ENCODE measurements around the gene MKNK2.
A peak's percentile ranks its signal among the peaks of the same experiment; 100 is the strongest.
"Not testable (repeated sequence)": the region's sequence is repeated elsewhere in the genome, so short reads cannot be mapped to it uniquely, and the experiment has no call there.

The MKNK2 gene

DNA sequence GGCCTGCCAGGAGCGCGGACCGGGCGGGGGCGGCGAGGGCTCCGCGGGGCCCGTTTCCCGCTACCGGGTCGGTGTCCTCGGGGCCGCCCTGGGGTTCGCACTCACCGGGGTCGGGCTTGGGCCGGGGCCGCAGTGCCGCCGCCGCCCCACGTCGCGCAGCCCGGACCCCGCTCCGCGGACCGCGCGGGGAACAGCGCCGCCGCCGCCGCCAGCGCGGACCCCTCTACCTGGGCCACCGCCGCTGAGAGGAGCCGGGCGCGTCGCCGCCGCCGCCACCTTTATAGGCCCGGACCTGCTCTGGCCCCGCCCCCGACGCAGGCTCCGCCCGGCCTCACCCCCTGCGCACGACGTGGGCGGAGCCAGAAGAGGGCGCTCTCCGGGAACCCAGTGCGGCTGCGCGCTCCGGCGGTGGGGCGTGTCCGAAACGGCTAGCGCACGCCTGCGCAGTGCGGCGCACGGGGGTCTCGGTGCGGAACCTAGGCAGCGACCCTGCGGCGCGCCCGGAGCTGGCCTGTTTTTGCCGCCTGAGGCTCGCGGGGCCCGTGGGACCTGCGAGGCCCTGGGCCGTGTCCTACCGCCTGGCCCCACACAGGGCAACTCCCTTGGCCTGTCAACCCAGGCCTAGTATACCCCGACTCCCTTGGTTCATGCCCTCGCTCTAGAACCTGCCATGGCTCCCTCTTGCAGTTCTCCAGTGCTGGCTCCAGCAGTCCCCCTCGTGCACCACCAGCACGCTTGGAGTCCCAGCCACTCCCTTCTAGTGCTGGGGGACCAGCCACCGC lies at the start of gene MKNK2:
Gene MKNK2 (minus strand): TSS at position 254 of the 782 bp plus-strand sequence. CDS start 393 bp downstream, outside the sequence.
- Mint-ChIP-seq H3K27me3 (no peaks in the 10 kb centered on the region), H3K27ac (peak within 1 kb of the TSS; percentile 93), H3K4me3 (peak within 1 kb of the TSS; percentile 84), H3K4me1 (peaks cover 53% of the 10 kb centered on the region), H3K9me3 (no peaks in the 10 kb centered on the region), H3K36me3 (no peaks in the 10 kb centered on the region)

DNA sequence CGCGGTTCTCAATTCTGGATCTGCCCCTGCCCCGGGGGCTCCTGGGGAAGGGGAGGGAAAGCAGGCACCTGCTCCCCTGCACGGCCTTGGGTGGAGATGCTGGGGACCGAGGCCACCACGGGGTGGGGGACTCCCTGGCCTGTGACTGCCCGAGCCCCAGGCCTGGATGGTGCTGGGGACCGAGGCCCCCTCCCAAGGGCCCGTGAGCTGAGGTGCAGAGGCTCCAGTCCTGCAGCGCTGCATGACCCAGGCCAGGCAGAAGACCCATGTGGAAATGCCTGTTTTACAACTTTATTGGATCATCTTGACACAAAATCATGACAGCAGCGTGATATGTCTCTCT lies 49.6 kb upstream of the MKNK2 start:
- H3K4me1 Mint-ChIP-seq = peaks cover 16% of the 10 kb centered on the region
- H3K9me3 Mint-ChIP-seq = no peaks in the 10 kb centered on the region
- H3K36me3 Mint-ChIP-seq = peaks cover 14% of the 10 kb centered on the region
- no peak overlapping the region for H3K4me3 Mint-ChIP-seq
- no peaks in the 10 kb centered on the region for H3K27me3 Mint-ChIP-seq
- no peak overlapping the region for H3K27ac Mint-ChIP-seq

DNA sequence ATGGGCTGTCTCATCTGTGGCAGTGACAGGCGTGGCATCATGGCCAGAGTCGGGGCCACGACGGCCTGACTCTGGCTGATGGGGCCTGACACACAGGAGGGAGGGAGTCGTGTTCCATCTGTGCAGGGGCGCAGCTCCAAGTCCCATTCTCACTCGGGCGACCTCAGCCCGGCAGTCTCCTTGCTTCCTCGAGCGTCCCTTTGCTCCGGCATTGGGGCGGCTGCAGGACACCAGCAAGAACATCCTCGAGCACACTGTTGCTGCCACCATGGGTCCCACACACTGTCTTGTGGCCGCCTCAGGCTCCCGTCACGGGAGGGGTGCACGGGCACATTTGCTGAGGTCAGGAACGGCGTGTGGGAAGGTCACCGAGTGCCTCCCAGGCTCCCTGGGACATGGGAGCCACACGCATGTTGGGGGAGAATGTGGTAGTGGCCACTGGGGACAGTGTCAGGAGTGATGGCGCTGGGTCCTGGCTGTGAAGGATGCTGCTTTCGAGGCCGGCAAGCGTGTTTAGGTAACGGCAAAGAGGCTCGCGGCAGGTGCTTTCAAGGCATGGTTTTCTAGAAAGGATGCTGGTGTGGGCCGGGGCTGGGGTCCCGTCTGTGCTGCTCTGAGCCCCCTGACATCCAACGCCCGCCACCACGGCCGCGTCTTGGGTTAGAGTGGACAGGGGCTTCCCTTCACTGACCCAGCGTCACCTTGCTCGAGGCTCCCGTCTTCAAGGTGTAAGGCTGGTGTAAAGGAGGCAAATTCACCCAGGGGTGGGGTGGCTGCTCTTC lies 49.1 kb upstream of the MKNK2 start:
- no peak overlapping the region for H3K27ac Mint-ChIP-seq

DNA sequence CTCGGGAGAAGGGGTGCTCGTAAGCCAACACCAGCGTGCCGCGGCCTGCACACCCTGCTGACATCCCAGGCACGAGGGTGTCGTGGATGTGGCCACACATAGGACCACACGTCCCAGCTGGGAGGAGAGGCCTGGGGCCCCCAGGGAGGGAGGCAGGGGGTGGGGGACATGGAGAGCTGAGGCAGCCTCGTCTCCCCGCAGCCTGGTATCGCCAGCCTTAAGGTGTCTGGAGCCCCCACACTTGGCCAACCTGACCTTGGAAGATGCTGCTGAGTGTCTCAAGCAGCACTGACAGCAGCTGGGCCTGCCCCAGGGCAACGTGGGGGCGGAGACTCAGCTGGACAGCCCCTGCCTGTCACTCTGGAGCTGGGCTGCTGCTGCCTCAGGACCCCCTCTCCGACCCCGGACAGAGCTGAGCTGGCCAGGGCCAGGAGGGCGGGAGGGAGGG lies 48.0 kb upstream of the MKNK2 start:
- peaks cover 4% of the 10 kb centered on the region for H3K36me3 Mint-ChIP-seq
- H3K27me3 Mint-ChIP-seq = no peaks in the 10 kb centered on the region
- no peaks in the 10 kb centered on the region for H3K9me3 Mint-ChIP-seq
- peaks cover 21% of the 10 kb centered on the region for H3K4me1 Mint-ChIP-seq
- no peak overlapping the region for H3K4me3 Mint-ChIP-seq
- no peak overlapping the region for H3K27ac Mint-ChIP-seq

More for the DNA sequence above, 49.1 kb upstream of the MKNK2 start:
- H3K36me3 Mint-ChIP-seq = peaks cover 10% of the 10 kb centered on the region
- no peaks in the 10 kb centered on the region for H3K9me3 Mint-ChIP-seq
- peaks cover 16% of the 10 kb centered on the region for H3K4me1 Mint-ChIP-seq
- H3K4me3 Mint-ChIP-seq = no peak overlapping the region
- H3K27me3 Mint-ChIP-seq = no peaks in the 10 kb centered on the region

DNA sequence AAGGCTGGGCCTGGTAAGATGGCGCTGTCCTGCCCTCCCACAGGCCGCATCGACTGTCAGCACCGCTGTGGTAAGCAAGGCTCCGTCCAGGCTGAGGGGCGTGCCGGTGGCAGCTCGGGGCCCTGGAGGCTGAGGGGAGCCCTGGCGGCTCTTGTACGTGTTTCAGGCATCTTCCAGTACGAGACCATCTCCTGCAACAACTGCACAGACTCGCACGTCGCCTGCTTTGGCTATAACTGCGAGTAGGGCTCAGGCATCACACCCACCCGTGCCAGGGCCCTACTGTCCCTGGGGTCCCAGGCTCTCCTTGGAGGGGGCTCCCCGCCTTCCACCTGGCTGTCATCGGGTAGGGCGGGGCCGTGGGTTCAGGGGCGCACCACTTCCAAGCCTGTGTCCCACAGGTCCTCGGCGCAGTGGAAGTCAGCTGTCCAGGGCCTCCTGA lies 46.9 kb upstream of the MKNK2 start:
- peaks cover 1% of the 10 kb centered on the region for H3K36me3 Mint-ChIP-seq
- no peaks in the 10 kb centered on the region for H3K27me3 Mint-ChIP-seq
- peak overlapping the region; percentile 84 for H3K4me3 Mint-ChIP-seq
- H3K4me1 Mint-ChIP-seq = peaks cover 26% of the 10 kb centered on the region
- no peaks in the 10 kb centered on the region for H3K9me3 Mint-ChIP-seq
- no peak overlapping the region for H3K27ac Mint-ChIP-seq

DNA sequence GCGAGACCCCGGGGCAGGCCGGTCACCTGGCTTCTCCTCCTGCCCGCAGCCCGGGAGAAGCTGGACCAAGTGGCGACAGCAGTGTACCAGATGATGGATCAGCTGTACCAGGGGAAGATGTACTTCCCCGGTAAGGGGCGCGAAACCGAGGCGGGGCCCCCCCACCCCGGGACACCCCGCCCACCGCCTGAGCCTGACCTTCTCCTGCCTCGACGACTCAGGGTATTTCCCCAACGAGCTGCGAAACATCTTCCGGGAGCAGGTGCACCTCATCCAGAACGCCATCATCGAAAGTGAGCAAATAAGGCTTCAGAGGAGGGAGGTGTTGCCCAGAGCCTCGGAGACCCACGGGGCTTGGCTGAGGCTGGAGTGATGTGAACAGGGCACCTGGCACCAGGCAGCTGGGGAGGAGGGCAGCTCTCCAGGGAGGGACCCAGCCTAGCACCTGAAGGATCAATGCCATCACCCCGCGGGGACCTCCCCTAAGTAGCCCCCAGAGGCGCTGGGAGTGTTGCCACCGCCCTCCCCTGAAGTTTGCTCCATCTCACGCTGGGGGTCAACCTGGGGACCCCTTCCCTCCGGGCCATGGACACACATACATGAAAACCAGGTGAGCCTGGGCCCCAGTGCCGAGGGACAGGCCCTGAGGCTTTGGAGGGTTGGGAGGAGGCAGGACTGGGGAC lies 46.3 kb upstream of the MKNK2 start:
- no peaks in the 10 kb centered on the region for H3K9me3 Mint-ChIP-seq
- no peak overlapping the region for H3K27ac Mint-ChIP-seq
- peaks cover 32% of the 10 kb centered on the region for H3K4me1 Mint-ChIP-seq
- H3K27me3 Mint-ChIP-seq = no peaks in the 10 kb centered on the region
- H3K36me3 Mint-ChIP-seq = peaks cover 1% of the 10 kb centered on the region
- peak overlapping the region; percentile 84 for H3K4me3 Mint-ChIP-seq

DNA sequence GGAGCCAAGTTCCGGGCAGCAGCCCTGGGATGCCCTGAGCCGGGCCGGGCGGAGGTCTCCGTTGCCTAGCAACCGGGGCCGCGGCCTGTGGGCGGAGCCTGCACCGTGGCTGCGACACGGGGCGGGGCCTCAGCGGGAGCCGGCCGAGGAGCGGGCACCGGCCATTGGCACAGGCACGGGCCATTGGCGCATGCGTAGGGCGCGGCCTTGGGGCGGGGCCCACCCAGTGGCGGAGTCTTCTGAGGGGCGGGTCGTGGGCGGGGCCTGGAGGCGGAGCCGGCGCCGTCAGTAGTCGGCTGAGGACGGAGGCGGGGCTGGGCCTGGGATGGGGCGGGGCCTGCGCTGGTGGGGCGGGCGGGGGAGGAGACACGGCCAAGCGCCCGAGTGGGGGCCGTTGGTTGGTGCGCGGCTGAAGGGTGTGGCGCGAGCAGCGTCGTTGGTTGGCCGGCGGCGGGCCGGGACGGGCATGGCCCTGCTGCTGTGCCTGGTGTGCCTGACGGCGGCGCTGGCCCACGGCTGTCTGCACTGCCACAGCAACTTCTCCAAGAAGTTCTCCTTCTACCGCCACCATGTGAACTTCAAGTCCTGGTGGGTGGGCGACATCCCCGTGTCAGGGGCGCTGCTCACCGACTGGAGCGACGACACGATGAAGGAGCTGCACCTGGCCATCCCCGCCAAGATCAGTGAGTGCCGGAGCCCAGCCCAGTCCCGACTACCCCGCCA lies 45.6 kb upstream of the MKNK2 start, which contains the start of gene IZUMO4:
Gene IZUMO4 (plus strand): TSS at position 436 of the 723 bp plus-strand sequence. CDS start 31 bp downstream, at position 467.
- H3K27me3 Mint-ChIP-seq = no peaks in the 10 kb centered on the region
- no peaks in the 10 kb centered on the region for H3K9me3 Mint-ChIP-seq
- H3K4me1 Mint-ChIP-seq = peaks cover 36% of the 10 kb centered on the region

DNA sequence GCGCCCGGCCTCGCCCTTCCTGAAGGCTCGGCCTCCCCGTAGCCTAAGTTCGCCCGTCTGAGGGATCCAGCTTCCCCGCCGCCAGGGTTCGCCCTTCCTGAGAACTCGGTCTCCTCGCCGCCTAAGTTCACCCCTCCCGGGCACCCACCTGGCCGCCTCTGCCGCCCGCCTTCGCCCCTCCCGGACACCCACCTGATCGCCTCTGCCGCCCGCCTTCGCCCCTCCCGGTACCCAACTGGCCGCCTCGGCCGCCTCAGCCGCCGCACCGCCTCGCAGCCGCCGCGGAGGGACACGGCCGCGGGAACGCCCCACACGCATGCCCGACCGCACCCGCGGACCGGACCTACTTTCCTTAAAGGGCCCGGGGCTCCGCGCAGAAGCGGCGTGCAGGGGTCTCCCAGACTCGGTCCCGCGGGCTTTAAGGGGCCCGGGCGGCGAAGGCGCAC lies 45.0 kb upstream of the MKNK2 start, which contains the start of gene MOB3A:
Gene MOB3A (minus strand): TSS at position 293 of the 446 bp plus-strand sequence. CDS start 17,766 bp downstream, outside the sequence.
- H3K36me3 Mint-ChIP-seq = peaks cover 1% of the 10 kb centered on the region
- no peaks in the 10 kb centered on the region for H3K27me3 Mint-ChIP-seq
- peak within 1 kb of the TSS; percentile 93 for H3K4me3 Mint-ChIP-seq
- H3K4me1 Mint-ChIP-seq = peaks cover 37% of the 10 kb centered on the region
- H3K9me3 Mint-ChIP-seq = no peaks in the 10 kb centered on the region
- H3K27ac Mint-ChIP-seq = peak within 1 kb of the TSS; percentile 94

More for the DNA sequence above, 45.6 kb upstream of the MKNK2 start, which contains the start of gene IZUMO4:
- H3K4me3 Mint-ChIP-seq = peak within 1 kb of the TSS; percentile 93
- H3K36me3 Mint-ChIP-seq = peaks cover 1% of the 10 kb centered on the region
- peak within 1 kb of the TSS; percentile 94 for H3K27ac Mint-ChIP-seq

DNA sequence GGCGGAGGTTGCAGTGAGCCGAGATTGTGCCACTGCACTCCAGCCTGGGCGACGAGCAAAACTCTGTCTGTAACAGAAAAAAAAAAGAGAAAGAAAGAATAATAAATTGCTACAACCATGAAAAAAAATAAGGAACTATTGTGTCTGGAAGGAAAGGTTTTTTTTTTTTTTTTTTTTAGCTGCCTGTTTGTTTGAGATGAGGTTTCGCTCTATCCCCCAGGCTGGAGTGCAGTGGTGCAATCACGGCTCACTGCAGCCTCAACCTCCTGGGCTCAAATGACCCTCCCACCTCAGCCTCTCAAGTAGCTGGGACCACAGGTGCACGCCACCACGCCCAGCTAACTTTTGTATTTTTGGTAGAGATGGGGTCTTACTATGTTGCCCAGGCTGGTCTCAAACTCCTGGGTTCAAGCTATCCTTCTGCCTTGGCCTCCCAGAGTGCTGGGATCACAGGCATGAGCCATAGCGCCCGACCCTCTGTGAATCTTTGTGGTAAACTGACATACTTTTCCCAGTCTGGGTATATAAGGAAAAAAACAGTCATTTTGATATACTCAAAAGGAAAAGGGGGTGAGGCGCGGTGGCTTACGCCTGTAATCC lies 41.0 kb upstream of the MKNK2 start:
- H3K4me3 Mint-ChIP-seq, H3K27me3 Mint-ChIP-seq, H3K36me3 Mint-ChIP-seq, H3K27ac Mint-ChIP-seq, H3K9me3 Mint-ChIP-seq: not testable (repeated sequence)
- peaks cover 68% of the 10 kb centered on the region for H3K4me1 Mint-ChIP-seq

DNA sequence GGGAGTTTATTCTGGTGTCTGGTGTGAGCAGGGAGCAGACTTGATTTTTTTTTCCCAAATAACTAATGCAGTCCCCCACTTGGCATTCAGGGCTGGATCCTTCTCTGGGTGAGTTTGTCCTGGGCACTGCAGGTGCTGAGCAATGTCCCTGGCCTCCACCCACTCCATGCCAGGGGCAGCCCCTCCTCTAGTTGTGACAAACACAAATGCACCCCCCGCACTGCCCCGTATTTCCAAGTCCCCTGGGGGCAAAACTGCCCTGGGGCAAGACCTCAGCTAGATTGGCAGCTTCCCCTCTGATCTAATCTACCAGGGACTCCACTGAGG lies 38.6 kb upstream of the MKNK2 start:
- Mint-ChIP-seq H3K4me3 (no peak overlapping the region), H3K9me3 (no peaks in the 10 kb centered on the region), H3K4me1 (peaks cover 78% of the 10 kb centered on the region), H3K27ac (no peak overlapping the region), H3K27me3 (no peaks in the 10 kb centered on the region), H3K36me3 (no peaks in the 10 kb centered on the region)

DNA sequence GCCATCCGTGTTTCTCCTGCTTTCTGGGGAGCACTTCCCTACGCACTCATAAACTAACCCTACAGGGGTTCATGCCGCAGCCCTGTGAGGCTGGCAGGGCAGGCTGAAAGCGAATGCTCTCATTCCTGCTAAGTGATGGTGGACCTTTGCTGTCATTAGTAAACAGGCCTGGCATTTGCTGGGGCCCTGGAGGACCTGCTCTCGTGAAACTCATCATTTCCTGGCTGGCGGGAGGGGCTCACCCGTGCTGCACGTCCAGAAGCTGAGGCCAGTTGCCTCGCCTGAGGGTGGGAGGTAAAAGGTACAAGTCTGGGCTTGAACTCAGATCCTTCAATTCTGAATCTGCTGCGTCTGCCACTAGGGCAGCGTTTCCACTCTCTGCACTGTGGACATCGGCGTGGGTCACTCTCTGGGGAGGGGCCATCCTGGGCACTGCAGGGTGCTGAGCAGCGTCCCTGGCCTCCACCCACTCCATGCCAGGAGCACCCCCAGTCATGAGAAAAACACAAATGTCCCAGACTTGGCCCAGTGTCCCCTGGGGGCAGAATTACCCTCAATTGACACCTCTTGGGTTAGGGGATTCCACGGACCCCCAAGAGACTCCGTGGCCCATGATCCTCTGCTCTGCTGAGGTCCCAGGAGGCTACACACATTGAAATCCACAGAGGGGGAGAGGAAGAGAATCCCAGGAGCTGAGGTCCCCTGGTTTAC lies 38.1 kb upstream of the MKNK2 start:
- Mint-ChIP-seq H3K36me3 (no peaks in the 10 kb centered on the region), H3K27ac (no peak overlapping the region), H3K27me3 (no peaks in the 10 kb centered on the region), H3K4me1 (peaks cover 72% of the 10 kb centered on the region), H3K4me3 (peak overlapping the region; percentile 59), H3K9me3 (no peaks in the 10 kb centered on the region)

DNA sequence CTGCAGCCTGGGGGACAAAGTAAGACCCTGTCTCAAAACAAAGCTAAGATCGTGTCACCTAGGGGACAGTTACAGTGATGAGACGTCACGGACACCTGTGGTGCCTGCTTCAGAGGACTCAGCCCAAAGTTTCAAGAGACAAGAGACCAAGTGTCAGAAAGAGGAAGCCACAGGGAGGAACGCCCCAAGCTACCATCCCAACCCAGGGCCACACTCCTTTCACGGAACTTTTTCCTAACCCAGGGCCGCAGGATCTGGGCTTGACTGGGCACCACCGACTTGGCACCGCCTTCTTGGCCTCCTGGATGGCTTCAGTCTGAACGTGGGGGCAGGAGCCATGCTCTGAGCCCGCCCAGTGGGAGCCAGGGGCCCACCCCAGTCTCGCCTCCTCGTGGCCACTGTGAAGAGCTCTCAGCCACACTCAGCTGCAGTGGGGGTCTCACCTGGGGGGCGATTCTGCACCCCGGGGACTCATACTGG lies 36.6 kb upstream of the MKNK2 start:
- Mint-ChIP-seq H3K4me1 (peaks cover 68% of the 10 kb centered on the region), H3K36me3 (no peaks in the 10 kb centered on the region), H3K4me3 (peak overlapping the region; percentile 53), H3K9me3 (no peaks in the 10 kb centered on the region), H3K27me3 (no peaks in the 10 kb centered on the region), H3K27ac (peak overlapping the region; percentile 63)

DNA sequence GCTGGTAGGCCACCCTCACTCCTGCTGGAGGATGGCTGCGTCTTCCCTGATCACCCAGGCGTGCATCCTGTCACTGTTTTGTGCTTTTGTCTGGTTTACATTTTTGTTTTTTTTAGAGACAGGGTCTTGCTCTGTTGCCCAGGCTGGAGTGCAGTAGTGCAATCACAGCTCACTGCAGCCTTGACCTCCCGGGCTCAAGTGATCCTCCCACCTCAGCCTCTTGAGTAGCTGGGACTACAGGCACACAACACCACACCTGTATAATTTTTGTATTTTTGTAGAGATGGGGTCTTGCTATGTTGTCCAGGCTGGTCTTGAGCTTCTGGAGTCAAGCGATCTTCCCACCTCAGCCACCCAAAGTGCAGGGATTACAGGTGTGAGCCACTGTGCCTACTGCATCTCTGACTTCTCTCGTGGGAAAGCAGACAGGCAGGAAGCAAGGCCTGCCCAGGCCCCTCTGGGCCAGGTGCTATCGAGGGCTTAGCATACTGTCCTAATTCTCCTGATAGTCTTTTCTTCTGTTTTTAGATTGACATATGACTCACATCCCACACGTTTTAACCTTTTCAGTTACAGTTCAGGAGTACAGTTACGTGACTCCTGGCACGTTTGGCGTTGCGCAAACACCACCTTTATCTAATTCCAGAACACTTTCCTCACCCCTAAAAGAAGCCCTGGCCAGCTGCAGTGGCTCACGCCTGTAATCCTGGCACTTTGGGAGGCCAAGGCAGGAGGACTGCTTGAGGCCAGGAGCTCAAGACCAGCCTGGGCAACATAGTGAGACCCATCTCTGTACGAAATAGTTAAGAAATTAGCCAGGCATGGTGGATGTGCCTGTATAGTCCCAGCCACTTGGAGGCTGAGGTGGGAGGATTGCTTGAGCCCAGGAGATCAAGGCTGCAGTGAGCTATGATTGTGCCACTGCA lies 35.9 kb upstream of the MKNK2 start:
- H3K4me1 Mint-ChIP-seq = peaks cover 68% of the 10 kb centered on the region
- H3K36me3 Mint-ChIP-seq, H3K9me3 Mint-ChIP-seq, H3K27me3 Mint-ChIP-seq: not testable (repeated sequence)
- H3K4me3 Mint-ChIP-seq = peak overlapping the region; percentile 53
- H3K27ac Mint-ChIP-seq = peak overlapping the region; percentile 63
